D721Med (cell line): ENCODE data around the gene C19orf67.
A peak's percentile ranks its signal among the peaks of the same experiment; 100 is the strongest.

ENCODE experiments used
- DNase-seq: peaks from one replicate; pipeline ENCODE4 v3.0.0; 2011; ENCODE audit warnings: low spot score; ENCODE audit not compliant: insufficient read length
- FAIRE-seq: peaks from 2 replicates; lab custom pipeline; 2011; peaks lifted over from hg19 to GRCh38; lab: Jason Lieb, UNC
- CTCF ChIP-seq: IDR thresholded peaks from 2 replicates; pipeline ENCODE4 v1.5.1; 2012; ENCODE audit warnings: mild to moderate bottlenecking, control low read depth; ENCODE audit not compliant: insufficient read depth; ENCODE audit errors: missing control alignments

Gene C19orf67

GRCh38 chr19:14102102-14102696, 16.6 kb upstream of the C19orf67 start:
- no peak for FAIRE-seq
- TF ChIP-seq CTCF, result no peak
- DNase-seq, result no peak

GRCh38 chr19:14101003-14101545, 15.5 kb upstream of the C19orf67 start:
- TF ChIP-seq CTCF, result no peak
- no peak for FAIRE-seq
- DNase-seq, result no peak

- FAIRE-seq (no peak), DNase-seq (no peak)
- TF ChIP-seq CTCF, result peak; percentile 12
Measured at GRCh38 chr19:14097532-14098151, 12.1 kb upstream of the C19orf67 start.

- peak; percentile 2 for TF ChIP-seq CTCF
- FAIRE-seq (no peak), DNase-seq (no peak)
Measured at GRCh38 chr19:14096272-14096992, 10.8 kb upstream of the C19orf67 start.

- DNase-seq (no peak), FAIRE-seq (no peak)
- no peak for TF ChIP-seq CTCF
Measured at GRCh38 chr19:14094854-14095253, 9.3 kb upstream of the C19orf67 start.

- FAIRE-seq, result no peak
- no peak for TF ChIP-seq CTCF
- DNase-seq, result no peak
Measured at GRCh38 chr19:14093117-14093823, 7.7 kb upstream of the C19orf67 start.
